GM21529 (cell line): ENCODE measurements around the gene ZC4H2.
"Not testable (repeated sequence)": the region's sequence is repeated elsewhere in the genome, so short reads cannot be mapped to it uniquely, and the experiment has no call there.

Source experiments
- ATAC-seq: cut with Tn5 transposase; IDR thresholded peaks from one replicate; pipeline ENCODE4 v1.9.1; 2021; ENCODE audit not compliant: unreplicated experiment

Gene ZC4H2, protein sequence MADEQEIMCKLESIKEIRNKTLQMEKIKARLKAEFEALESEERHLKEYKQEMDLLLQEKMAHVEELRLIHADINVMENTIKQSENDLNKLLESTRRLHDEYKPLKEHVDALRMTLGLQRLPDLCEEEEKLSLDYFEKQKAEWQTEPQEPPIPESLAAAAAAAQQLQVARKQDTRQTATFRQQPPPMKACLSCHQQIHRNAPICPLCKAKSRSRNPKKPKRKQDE

GRCh38 chrX:64975989-64976672 is at the start of gene ZC4H2:
Gene ZC4H2 (minus strand): TSS chrX:64976450. CDS start chrX:64976377, 73 bp downstream.
- peak; percentile 99 for ATAC-seq

GRCh38 chrX:65017451-65017850 is 41.2 kb upstream of the ZC4H2 start:
- ATAC-seq, result no peak

- no peak for ATAC-seq
Measured at GRCh38 chrX:65014230-65014629, 38.0 kb upstream of the ZC4H2 start.

DNA sequence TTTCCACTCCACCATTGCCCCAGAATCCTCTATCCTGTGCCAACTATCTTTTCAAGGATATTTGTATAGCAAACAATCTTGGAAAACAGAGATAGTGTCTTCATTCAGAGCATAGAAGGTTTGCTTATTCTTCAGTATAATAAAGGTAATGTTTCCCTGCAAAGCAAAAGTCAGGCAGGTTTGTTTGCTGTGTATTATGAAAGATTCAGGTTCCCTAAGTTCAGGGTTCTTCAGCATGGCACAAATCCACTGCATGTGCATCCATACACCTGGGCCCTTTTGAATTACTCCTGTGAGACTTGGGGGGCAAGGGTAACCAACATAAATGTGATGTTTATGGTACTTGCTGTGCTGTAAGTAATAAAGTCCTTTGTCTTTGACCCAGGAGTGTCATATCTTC is 33.2 kb upstream of the ZC4H2 start:
- no peak for ATAC-seq

DNA sequence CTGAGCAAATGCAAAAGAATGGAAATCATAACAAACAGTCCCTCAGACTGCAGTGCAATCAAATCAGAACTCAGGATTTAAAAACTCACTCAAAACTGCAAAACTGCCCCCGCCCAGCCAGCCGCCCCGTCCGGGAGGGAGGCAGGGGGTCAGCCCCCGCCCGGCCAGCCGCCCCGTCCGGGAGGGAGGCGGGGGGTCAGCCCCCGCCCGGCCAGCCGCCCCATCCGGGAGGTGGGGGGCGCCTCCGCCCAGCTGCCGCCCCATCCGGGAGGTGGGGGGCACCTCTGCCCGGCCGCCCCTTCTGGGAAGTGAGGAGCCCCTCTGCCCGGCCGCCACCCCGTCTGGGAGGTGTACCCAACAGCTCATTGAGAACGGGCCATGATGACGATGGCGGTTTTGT is 26.0 kb upstream of the ZC4H2 start:
- ATAC-seq, result not testable (repeated sequence)

- no peak for ATAC-seq
Measured at GRCh38 chrX:64996805-64997204, 20.6 kb upstream of the ZC4H2 start.

DNA sequence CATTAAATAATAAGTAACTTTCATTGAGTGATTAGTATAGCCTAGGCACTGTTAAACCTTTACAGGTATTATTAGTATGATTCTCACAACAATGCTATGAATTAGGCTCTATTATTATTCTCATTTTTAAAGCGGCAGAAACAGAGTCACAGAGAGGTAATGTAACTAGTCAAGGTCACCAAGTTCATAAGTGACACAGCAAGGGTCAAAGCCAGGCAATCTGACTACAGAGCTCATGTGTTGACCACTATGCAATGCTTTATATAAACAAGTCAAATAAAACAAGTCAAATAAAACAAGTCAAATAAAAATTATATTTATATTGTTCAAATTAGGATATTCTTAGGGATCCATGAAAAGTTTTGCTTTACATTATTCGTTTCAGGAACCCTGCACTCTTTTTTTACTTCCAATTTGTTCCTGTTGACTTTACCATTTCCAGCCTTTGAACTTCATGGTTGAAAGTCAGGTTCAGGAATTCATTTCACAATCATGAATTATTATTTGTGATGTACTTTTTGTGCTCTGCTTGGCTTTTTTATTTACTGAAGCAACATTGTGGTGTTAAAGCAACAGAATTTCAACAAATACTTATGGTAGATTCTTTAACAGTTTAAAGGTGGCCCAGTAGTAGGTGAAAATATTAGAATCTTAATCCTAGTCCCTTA is 18.0 kb upstream of the ZC4H2 start:
- ATAC-seq, result no peak

DNA sequence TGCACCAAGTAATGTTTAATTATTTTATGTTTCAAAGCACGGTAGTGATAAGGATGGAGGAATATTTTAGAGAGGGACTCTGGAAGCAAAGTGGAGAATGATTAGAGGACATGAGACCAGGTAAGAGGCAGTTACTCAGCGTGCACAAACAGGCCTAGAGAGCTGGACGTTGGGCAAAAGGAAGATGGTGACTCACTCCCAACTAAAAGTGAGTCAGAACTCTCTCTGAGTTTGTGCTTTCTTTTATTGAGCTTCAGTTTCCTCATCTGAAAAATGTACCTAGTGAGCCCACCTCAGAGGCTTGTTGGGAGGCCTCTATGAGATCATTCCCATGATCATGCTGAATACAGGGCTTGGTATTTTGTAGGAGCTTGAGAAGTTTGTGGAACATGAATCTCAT is 1.6 kb upstream of the ZC4H2 start:
- no peak for ATAC-seq

- no peak for ATAC-seq
Measured at GRCh38 chrX:64977051-64977450, 801 bp upstream of the ZC4H2 start.

GRCh38 chrX:64976673-64977040 is 407 bp upstream of the ZC4H2 start:
- ATAC-seq, result peak; percentile 22

DNA sequence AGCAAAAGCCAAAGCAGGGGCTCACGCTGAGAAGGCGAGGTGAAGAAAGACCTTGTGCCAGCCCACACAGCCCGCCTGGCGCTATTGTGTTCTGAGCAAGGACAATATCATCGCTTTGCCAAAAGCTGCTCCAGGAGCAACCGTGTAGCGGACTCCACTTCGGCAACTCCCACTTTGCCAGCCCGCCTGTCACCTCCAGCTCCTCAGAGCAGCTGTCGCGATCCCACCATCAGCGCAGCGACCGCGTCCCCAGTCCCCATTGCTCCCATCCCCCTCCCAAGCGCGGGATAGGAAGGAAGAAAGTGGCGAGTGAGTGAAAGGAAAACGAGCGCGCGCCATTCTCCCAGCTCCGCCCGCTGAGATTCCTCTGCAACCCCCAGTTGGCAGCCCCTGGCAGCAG is 759 bp downstream of the ZC4H2 start:
- ATAC-seq, result peak; percentile 35

- ATAC-seq, result no peak
Measured at GRCh38 chrX:64925480-64925879, 50.8 kb downstream of the ZC4H2 start.

DNA sequence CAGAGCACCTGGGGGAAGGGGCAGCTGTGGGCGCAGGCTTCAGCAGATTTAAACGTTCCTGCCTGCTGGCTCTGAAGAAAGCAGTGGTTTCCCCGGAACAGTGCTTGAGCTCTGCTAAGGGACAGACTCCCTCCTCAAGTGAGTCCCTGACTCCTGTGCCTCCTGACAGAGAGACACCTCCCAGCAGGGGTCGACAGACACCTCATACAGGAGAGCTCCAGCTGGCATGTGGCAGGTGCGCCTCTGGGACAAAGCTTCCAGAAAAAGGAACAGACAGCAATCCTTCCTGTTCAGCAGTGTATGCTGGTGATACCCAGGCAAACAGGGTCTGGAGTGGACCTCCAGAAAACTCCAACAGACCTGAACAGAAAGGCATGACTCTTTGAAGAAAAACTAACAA is 68.1 kb downstream of the ZC4H2 start:
- no peak for ATAC-seq

GRCh38 chrX:64894454-64895038 is 81.7 kb downstream of the ZC4H2 start:
- peak; percentile 91 for ATAC-seq

DNA sequence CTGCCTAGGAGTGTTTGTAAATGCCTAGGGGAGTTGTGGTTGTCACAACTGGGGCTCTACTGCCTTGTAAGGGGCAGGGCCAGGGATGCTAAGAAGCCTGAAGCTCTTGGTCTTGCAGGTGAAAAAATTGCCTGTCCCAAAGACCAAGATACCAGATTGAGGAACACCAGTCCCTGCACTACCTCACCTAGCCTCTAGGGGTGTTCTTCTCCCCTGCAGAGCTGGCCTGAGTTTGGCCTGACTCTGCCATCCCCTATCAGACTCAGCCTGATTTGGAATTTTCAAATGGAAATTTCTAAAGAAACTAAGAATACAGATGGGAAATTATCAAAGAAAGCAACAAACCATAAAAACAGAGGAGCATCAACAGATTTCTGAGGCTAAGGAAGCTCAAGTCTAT is 90.4 kb downstream of the ZC4H2 start:
- peak; percentile 73 for ATAC-seq

- not testable (repeated sequence) for ATAC-seq
Measured at GRCh38 chrX:64878709-64879108, 97.5 kb downstream of the ZC4H2 start.

- no peak for ATAC-seq
Measured at GRCh38 chrX:64867217-64867616, 109.0 kb downstream of the ZC4H2 start.
